PFSK-1 (cell line): ENCODE data around the gene NSUN2.

Experiments
- FOXP2 ChIP-seq: optimal IDR thresholded peaks from 2 replicates; pipeline ENCODE3; 2011; ENCODE audit warnings: borderline replicate concordance, control low read depth, inconsistent platforms; ENCODE audit not compliant: insufficient read depth; ENCODE audit errors: extremely low read length, extremely low read depth
- POLR2AphosphoS5 ChIP-seq: IDR thresholded peaks from 2 replicates; pipeline ENCODE4 v1.6.1; 2012; ENCODE audit warnings: low read depth, mild to moderate bottlenecking, control low read depth, low read length, moderate library complexity
- SIN3A ChIP-seq: IDR thresholded peaks from 2 replicates; pipeline ENCODE4 v1.6.1; 2012; ENCODE audit warnings: mild to moderate bottlenecking, low read length, moderate library complexity, borderline replicate concordance; ENCODE audit not compliant: insufficient read depth
- TAF1 ChIP-seq: IDR thresholded peaks from 2 replicates; pipeline ENCODE4 v1.6.1; 2012; ENCODE audit warnings: low read length, control low read depth, borderline replicate concordance; ENCODE audit not compliant: insufficient read depth
- TF ChIP-seq, protein P1 (sequence below), 2 experiments: IDR thresholded peaks; 2 replicates each; pipeline versions ENCODE4 v1.6.1 to v1.8.0; 2011 to 2012; ENCODE audit warnings: low read depth in 2 of 2, low read length in 2 of 2, control low read depth in 1 of 2, inconsistent platforms in 1 of 2, mild to moderate bottlenecking in 1 of 2, moderate library complexity in 1 of 2; ENCODE audit not compliant: insufficient read depth in 1 of 2

The NSUN2 gene

DNA sequence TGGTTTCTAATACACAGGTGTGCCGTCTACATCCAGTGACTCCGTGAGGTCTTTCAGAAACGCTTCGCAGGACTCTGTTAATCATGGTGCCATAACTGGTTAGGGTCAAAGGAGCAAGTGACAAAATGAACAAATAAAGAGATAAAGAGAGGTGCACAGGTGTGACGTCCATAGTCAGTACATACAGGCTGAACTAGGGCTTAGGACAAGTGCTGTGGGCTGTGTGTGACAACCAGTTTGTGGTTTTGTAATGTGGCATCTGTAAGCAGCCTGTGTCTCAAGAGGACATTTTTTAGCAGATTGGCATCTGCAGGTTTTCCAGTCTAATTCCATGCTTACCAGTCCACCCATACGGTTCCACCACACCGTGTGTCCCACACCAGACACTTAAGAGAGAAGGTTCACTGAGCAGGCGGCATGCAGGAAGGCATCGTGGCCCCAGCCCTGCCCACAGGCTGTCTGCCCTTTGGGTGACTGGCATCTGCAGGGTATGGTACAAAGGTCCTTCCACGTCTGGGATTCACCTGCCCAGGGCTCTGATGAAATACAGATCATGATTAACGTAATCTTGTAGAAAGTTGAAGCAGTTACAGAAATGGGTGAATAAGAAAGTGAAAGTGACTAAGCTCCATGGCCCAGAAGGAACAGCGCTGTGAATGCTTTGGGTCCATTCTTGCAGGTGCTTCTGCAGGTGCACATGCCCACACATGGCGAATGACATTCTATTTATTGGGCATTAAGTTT lies 27.3 kb upstream of the NSUN2 start:
- TF ChIP-seq TAF1 (no peak), POLR2AphosphoS5 (no peak), FOXP2 (no peak), SIN3A (no peak)
- TF ChIP-seq, protein P1, sequence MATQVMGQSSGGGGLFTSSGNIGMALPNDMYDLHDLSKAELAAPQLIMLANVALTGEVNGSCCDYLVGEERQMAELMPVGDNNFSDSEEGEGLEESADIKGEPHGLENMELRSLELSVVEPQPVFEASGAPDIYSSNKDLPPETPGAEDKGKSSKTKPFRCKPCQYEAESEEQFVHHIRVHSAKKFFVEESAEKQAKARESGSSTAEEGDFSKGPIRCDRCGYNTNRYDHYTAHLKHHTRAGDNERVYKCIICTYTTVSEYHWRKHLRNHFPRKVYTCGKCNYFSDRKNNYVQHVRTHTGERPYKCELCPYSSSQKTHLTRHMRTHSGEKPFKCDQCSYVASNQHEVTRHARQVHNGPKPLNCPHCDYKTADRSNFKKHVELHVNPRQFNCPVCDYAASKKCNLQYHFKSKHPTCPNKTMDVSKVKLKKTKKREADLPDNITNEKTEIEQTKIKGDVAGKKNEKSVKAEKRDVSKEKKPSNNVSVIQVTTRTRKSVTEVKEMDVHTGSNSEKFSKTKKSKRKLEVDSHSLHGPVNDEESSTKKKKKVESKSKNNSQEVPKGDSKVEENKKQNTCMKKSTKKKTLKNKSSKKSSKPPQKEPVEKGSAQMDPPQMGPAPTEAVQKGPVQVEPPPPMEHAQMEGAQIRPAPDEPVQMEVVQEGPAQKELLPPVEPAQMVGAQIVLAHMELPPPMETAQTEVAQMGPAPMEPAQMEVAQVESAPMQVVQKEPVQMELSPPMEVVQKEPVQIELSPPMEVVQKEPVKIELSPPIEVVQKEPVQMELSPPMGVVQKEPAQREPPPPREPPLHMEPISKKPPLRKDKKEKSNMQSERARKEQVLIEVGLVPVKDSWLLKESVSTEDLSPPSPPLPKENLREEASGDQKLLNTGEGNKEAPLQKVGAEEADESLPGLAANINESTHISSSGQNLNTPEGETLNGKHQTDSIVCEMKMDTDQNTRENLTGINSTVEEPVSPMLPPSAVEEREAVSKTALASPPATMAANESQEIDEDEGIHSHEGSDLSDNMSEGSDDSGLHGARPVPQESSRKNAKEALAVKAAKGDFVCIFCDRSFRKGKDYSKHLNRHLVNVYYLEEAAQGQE (IDR thresholded peaks at IDR 0.05; ENCODE audit: insufficient read depth in 1 of 2, low read depth in 2 of 2, low read length in 2 of 2), result no peak

GRCh38 chr5:6656680-6657079 lies 23.8 kb upstream of the NSUN2 start:
- TF ChIP-seq SIN3A, result no peak
- TF ChIP-seq FOXP2, result no peak
- TF ChIP-seq, protein P1 (IDR thresholded peaks at IDR 0.05; ENCODE audit: insufficient read depth in 1 of 2, low read depth in 2 of 2, low read length in 2 of 2), result no peak
- no peak for TF ChIP-seq TAF1
- TF ChIP-seq POLR2AphosphoS5, result no peak

DNA sequence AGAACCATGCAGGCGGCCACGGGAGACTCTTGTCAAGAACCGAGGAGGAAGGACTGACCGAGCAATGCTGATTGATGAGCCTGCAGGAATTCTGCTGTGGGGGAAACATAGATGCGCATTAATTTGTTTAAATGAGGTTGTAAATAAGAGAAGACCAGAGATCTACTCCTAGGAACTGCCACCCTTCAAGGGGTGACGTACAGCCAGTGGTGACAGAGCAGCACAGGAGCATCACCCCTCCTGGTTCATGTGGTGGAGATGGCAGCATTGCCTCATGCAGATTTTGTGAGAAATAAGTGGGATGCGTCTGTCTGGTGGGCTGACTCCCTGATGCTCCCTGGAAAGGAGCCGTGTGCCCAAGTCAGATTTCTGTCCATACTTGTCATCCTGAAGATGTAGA lies 22.6 kb upstream of the NSUN2 start:
- TF ChIP-seq, protein P1 (IDR thresholded peaks at IDR 0.05; ENCODE audit: insufficient read depth in 1 of 2, low read depth in 2 of 2, low read length in 2 of 2), result no peak
- TF ChIP-seq TAF1, result no peak
- no peak for TF ChIP-seq SIN3A
- TF ChIP-seq POLR2AphosphoS5, result no peak
- no peak for TF ChIP-seq FOXP2

- TF ChIP-seq SIN3A, result no peak
- no peak for TF ChIP-seq POLR2AphosphoS5
- TF ChIP-seq, protein P1 (IDR thresholded peaks at IDR 0.05; ENCODE audit: insufficient read depth in 1 of 2, low read depth in 2 of 2, low read length in 2 of 2), result no peak
- TF ChIP-seq TAF1, result no peak
- no peak for TF ChIP-seq FOXP2
Observed at GRCh38 chr5:6652025-6652424, 19.2 kb upstream of the NSUN2 start.

DNA sequence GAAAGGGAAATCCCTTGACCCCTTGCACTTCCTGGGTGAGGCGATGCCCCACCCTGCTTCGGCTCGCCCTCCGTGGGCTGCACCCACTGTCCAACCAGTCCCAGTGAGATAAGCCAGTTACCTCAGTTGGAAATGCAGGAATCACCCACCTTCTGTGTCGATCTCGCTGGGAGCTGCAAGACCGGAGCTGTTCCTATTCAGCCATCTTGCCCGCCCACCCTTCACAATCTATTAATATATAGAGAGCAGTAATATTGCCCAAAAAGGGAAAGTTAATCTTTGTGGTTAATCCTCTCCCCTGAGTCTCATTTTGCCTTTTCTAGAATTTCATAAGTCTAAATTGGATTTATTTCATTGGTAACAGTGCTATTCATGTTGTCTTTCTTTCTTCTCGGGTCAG lies 16.8 kb upstream of the NSUN2 start:
- TF ChIP-seq, protein P1 (IDR thresholded peaks at IDR 0.05; ENCODE audit: insufficient read depth in 1 of 2, low read depth in 2 of 2, low read length in 2 of 2), result no peak
- TF ChIP-seq FOXP2 (no peak), TAF1 (no peak), POLR2AphosphoS5 (no peak), SIN3A (no peak)
